IMR-90 (cell line): ENCODE measurements around the gene COL13A1. TPM values are rescaled to one million over a fixed set of nuclear protein-coding genes. Genes with fewer than 3 reads are reported as not detected.

Experiments
- ATAC-seq: fragments of 200-7000 bp; cut with Tn5 transposase; 2 replicates; pipeline ENCODE4 v1.9.1; 2020; ENCODE audit warnings: low read depth, mild to moderate bottlenecking, moderate library complexity
- BruUV-seq: library from RNA; stranded (reverse); fragments of 400-500 nt; replicated peaks from 2 replicates; lab custom pipeline; 2021; lab: Mats Ljungman, UMichigan
- CTCF ChIA-PET: fragments of 300-600 bp; formaldehyde crosslinking; extraction: SDS; loops from one replicate; lab custom pipeline; 2021; ENCODE audit warnings: antibody characterized with exemption; lab: Yijun Ruan, JAX
- POLR2A ChIA-PET: fragments of 300-600 bp; sonication (Branson Sonifier 250); formaldehyde crosslinking; loops from one replicate; lab custom pipeline; 2022; ENCODE audit warnings: antibody characterized with exemption; ENCODE audit not compliant: unreplicated experiment; lab: Charles Lee
- DNase-seq: peaks from one replicate; pipeline ENCODE4 v3.0.0; 2013
- H2AFZ ChIP-seq: replicated peaks from 2 replicates; pipeline ENCODE3; 2013; ENCODE audit warnings: low read length, mild to moderate bottlenecking; ENCODE audit not compliant: poor library complexity
- H2AK5ac ChIP-seq: 2 replicates; pipeline ENCODE4 v1.6.1; 2013; ENCODE audit warnings: low read depth, low read length, inconsistent platforms
- H2AK9ac ChIP-seq: replicated peaks from 2 replicates; pipeline ENCODE3; 2013; ENCODE audit warnings: mild to moderate bottlenecking, low read depth, low read length, moderate library complexity; ENCODE audit not compliant: poor library complexity
- H2BK120ac ChIP-seq: 2 replicates; pipeline ENCODE4 v1.6.1; 2013; ENCODE audit warnings: low read depth, low read length, inconsistent platforms
- H2BK15ac ChIP-seq: 3 replicates; pipeline ENCODE4 v1.6.1; 2013; ENCODE audit warnings: low read depth, low read length, inconsistent platforms
- H2BK20ac ChIP-seq: 2 replicates; pipeline ENCODE4 v1.6.1; 2013; ENCODE audit warnings: low read depth, mild to moderate bottlenecking, inconsistent platforms, low read length, moderate library complexity
- H2BK5ac ChIP-seq: 2 replicates; pipeline ENCODE4 v1.6.1; 2013; ENCODE audit warnings: mild to moderate bottlenecking, low read depth, low read length, inconsistent platforms; ENCODE audit not compliant: poor library complexity, severe bottlenecking
- H3K14ac ChIP-seq: replicated peaks from 2 replicates; pipeline ENCODE4 v1.6.1; 2013; ENCODE audit warnings: low read depth, low read length, inconsistent platforms
- H3K18ac ChIP-seq: 2 replicates; pipeline ENCODE4 v1.6.1; 2013; ENCODE audit warnings: low read depth, low read length, control low read depth
- H3K23ac ChIP-seq: 2 replicates; pipeline ENCODE4 v1.6.1; 2013; ENCODE audit warnings: low read depth, low read length, inconsistent platforms
- H3K27ac ChIP-seq: 2 replicates; pipeline ENCODE4 v1.5.1; 2013; ENCODE audit warnings: mild to moderate bottlenecking, control low read depth, low read length; ENCODE audit not compliant: insufficient read depth
- H3K27me3 ChIP-seq: 2 replicates; pipeline ENCODE4 v1.6.1; 2013; ENCODE audit warnings: low read length; ENCODE audit not compliant: control insufficient read depth, insufficient read depth
- H3K36me3 ChIP-seq: 2 replicates; pipeline ENCODE4 v1.6.1; 2013; ENCODE audit warnings: low read length, mixed read lengths; ENCODE audit not compliant: control insufficient read depth, insufficient read depth
- H3K4ac ChIP-seq: 2 replicates; pipeline ENCODE4 v1.6.1; 2013; ENCODE audit warnings: low read depth, low read length, inconsistent platforms
- H3K4me1 ChIP-seq: 2 replicates; pipeline ENCODE4 v1.6.1; 2013; ENCODE audit warnings: low read length, mixed read lengths; ENCODE audit not compliant: control insufficient read depth, insufficient read depth
- H3K4me2 ChIP-seq: 2 replicates; pipeline ENCODE4 v1.6.1; 2013; ENCODE audit warnings: low read depth, mild to moderate bottlenecking, control low read depth, low read length, moderate library complexity
- H3K4me3 ChIP-seq: 2 replicates; pipeline ENCODE4 v1.5.1; 2013; ENCODE audit warnings: low read depth, mild to moderate bottlenecking, control low read depth, low read length, moderate library complexity; ENCODE audit not compliant: insufficient read depth
- H3K56ac ChIP-seq: 2 replicates; pipeline ENCODE4 v1.6.1; 2013; ENCODE audit warnings: low read length, inconsistent platforms; ENCODE audit not compliant: insufficient read depth; ENCODE audit errors: extremely low read depth
- H3K79me1 ChIP-seq, 2 experiments: 2 replicates each; pipeline ENCODE4 v1.6.1; 2013; ENCODE audit warnings: low read length in 2 of 2, inconsistent platforms in 1 of 2, low read depth in 1 of 2
- H3K9ac ChIP-seq: 2 replicates; pipeline ENCODE4 v1.6.1; 2013; ENCODE audit warnings: low read depth, low read length, control low read depth
- H3K9me1 ChIP-seq: 2 replicates; pipeline ENCODE4 v1.6.1; 2013; ENCODE audit warnings: low read length, inconsistent platforms; ENCODE audit not compliant: insufficient read depth
- H3K9me3 ChIP-seq: 2 replicates; pipeline ENCODE4 v1.6.1; 2013; ENCODE audit warnings: low read length; ENCODE audit not compliant: control insufficient read depth, insufficient read depth
- H4K20me1 ChIP-seq: 2 replicates; pipeline ENCODE4 v1.6.1; 2013; ENCODE audit warnings: low read length, inconsistent platforms; ENCODE audit not compliant: insufficient read depth
- H4K5ac ChIP-seq: 2 replicates; pipeline ENCODE4 v1.6.1; 2013; ENCODE audit warnings: mild to moderate bottlenecking, low read depth, low read length, control low read depth
- H4K8ac ChIP-seq, 2 experiments: 2 replicates each; pipeline ENCODE4 v1.6.1; 2013; ENCODE audit warnings: low read depth in 2 of 2, low read length in 2 of 2, control low read depth in 1 of 2, inconsistent platforms in 1 of 2
- H4K91ac ChIP-seq: 2 replicates; pipeline ENCODE4 v1.6.1; 2013; ENCODE audit warnings: low read depth, low read length, inconsistent platforms; ENCODE audit not compliant: insufficient read depth
- BHLHE40 ChIP-seq: fragments of 150-350 bp; IDR thresholded peaks from 2 replicates; pipeline ENCODE4 v1.6.1; 2016; ENCODE audit warnings: mild to moderate bottlenecking, low read depth, low read length
- CEBPB ChIP-seq: IDR thresholded peaks from 2 replicates; pipeline ENCODE4 v1.6.1; 2012; ENCODE audit warnings: low read depth, low read length, improper control_type of control experiment
- CHD1 ChIP-seq: IDR thresholded peaks from 2 replicates; pipeline ENCODE4 v1.6.1; 2012; ENCODE audit warnings: low read depth, low read length, improper control_type of control experiment
- FOS ChIP-seq: fragments of 150-350 bp; IDR thresholded peaks from 2 replicates; pipeline ENCODE4 v1.6.1; 2016; ENCODE audit warnings: low read depth, low read length
- MAFK ChIP-seq: IDR thresholded peaks from 2 replicates; pipeline ENCODE4 v1.6.1; 2012; ENCODE audit warnings: low read depth, low read length, improper control_type of control experiment
- MAZ ChIP-seq: IDR thresholded peaks from 2 replicates; pipeline ENCODE4 v1.6.1; 2012; ENCODE audit warnings: low read depth, mild to moderate bottlenecking, low read length, improper control_type of control experiment, moderate library complexity, borderline replicate concordance
- MXI1 ChIP-seq: IDR thresholded peaks from 2 replicates; pipeline ENCODE4 v1.6.1; 2012; ENCODE audit warnings: low read depth, mild to moderate bottlenecking, low read length, moderate library complexity, borderline replicate concordance
- NFE2L2 ChIP-seq: fragments of 150-350 bp; IDR thresholded peaks from 2 replicates; pipeline ENCODE4 v1.6.1; 2016; ENCODE audit warnings: low read depth, mild to moderate bottlenecking, low read length
- POLR2A ChIP-seq: IDR thresholded peaks from 2 replicates; pipeline ENCODE4 v1.6.1; 2012; ENCODE audit warnings: mild to moderate bottlenecking, low read depth, low read length
- RAD21 ChIP-seq: IDR thresholded peaks from 2 replicates; pipeline ENCODE4 v1.6.1; 2012; ENCODE audit warnings: low read length, improper control_type of control experiment
- RCOR1 ChIP-seq: IDR thresholded peaks from 2 replicates; pipeline ENCODE4 v1.6.1; 2012; ENCODE audit warnings: mild to moderate bottlenecking, low read length, improper control_type of control experiment; ENCODE audit not compliant: insufficient replicate concordance
- RFX5 ChIP-seq: IDR thresholded peaks from 2 replicates; pipeline ENCODE4 v1.8.0; 2012; ENCODE audit warnings: low read depth, mild to moderate bottlenecking, low read length, moderate library complexity
- SMC3 ChIP-seq: fragments of 150-350 bp; IDR thresholded peaks from 2 replicates; pipeline ENCODE4 v1.6.1; 2016; ENCODE audit warnings: low read depth, mild to moderate bottlenecking, antibody characterized with exemption, low read length, moderate library complexity
- WGBS, 2 experiments: methylation state at CpG; one replicate each; pipeline versions ENCODE4 v1.1.5 to v1.1.7; 2013; ENCODE audit warnings: missing lambda C conversion rate in 2 of 2; ENCODE audit not compliant: insufficient read length in 1 of 2; ENCODE audit errors: extremely low coverage in 2 of 2; 5-methylcytosine and 5-hydroxymethylcytosine counted together
- dilution Hi-C: fragments of 300-500 bp; cut with HindIII; formaldehyde crosslinking; loops from one replicate; pipeline ENCODE4 v1.14.3; 2018; ENCODE audit warnings: low sequenced_read_pairs; ENCODE audit not compliant: unreplicated experiment
- in situ Hi-C: fragments of 300-500 bp; cut with MboI; formaldehyde crosslinking; loops from 3 replicates; pipeline ENCODE4 v1.14.3; 2019; ENCODE audit warnings: low sequenced_read_pairs, inconsistent platforms, mixed read lengths
- intact Hi-C: fragments of 100-400 bp; cut with micrococcal nuclease; formaldehyde crosslinking; loops from 2 replicates; pipeline ENCODE4 v1.10.0; 2022
- polyA plus RNA-seq, 3 experiments: library from polyadenylated mRNA; depleted of rRNA; stranded (reverse); fragments of >200 nt; gene quantifications; 2 replicates each; pipeline ENCODE4 v1.2.3, GENCODE V29; 2012; ENCODE audit warnings: low replicate concordance in 1 of 3
- total RNA-seq: library from RNA; depleted of rRNA; stranded (reverse); fragments of >200 nt; gene quantifications from 2 replicates; pipeline ENCODE4 v1.2.3, GENCODE V29; 2012
- TF ChIP-seq, protein P1 (sequence below): conservative IDR thresholded peaks from 2 replicates; pipeline ENCODE4 v1.5.1; 2012; ENCODE audit warnings: mild to moderate bottlenecking, low read depth, low read length, improper control_type of control experiment
- TF ChIP-seq, protein P2 (sequence below): fragments of 150-350 bp; IDR thresholded peaks from 2 replicates; pipeline ENCODE4 v1.6.1; 2017; ENCODE audit warnings: mild to moderate bottlenecking, antibody characterized with exemption, low read length, low read depth
- TF ChIP-seq, protein P3 (sequence below): fragments of 150-350 bp; IDR thresholded peaks from 2 replicates; pipeline ENCODE4 v1.6.1; 2016; ENCODE audit warnings: low read depth, mild to moderate bottlenecking, low read length, moderate library complexity, borderline replicate concordance

The COL13A1 gene
- total and polyA plus RNA-seq, 2 of the 4 experiments (the other 2 are of a cell fraction) = 12.2 to 31.3 TPM

DNA sequence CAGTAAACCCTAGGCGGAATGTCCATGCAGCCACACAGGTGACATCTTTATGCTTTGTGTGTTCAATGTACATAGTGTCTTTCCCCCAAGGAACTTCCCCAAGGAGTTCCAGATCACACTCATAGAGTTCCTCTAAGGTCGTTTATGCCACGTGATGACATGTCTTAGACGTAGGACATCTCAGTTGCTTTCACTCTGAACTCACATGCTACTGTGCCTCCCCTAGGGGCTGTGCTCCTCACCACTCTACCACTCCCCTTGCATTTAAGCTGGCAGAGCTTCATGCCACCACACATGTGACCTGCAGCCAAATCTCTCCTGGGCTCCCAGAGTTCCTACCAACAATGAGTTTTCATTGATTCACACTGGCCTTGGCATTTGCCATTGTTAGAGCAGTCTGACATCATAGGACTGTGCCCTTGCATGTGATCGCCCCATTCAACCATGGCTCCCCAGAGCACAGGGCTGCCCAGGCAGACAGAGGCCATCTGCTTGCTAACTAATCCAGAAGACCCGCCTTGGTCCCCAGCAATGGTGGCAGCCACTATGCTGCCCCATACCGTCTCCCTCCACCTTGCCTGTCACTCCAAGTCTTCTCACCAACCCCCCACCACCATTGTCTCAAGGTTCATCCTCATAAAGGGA, 155.7 kb downstream of the COL13A1 start:
- no TSS peak for BruUV-seq

More for the DNA sequence above, 155.7 kb downstream of the COL13A1 start:
- no peak overlapping the region for H3K4me3 ChIP-seq
- H3K9me3 ChIP-seq = no peaks in the 10 kb centered on the region
- CTCF ChIA-PET = interaction anchor here (0.7 to 1.9 kb wide), 6 partner anchors 9 to 104 kb away, joined by 3 to 9 read pairs (median 6); partner anchors contain the start of gene MACROH2A2
- H3K23ac ChIP-seq = no peak overlapping the region
- H2BK5ac ChIP-seq = no peak overlapping the region
- H2AFZ ChIP-seq = no peak overlapping the region
- in situ Hi-C loops = no loop called here
- no peak overlapping the region for H3K56ac ChIP-seq
- peaks cover 5% of the 10 kb centered on the region; the same call in 1 of the 2 replicates for H3K9me1 ChIP-seq
- H4K20me1 ChIP-seq = no peaks in the 10 kb centered on the region
- 0 out of 2 replicates have a peak, but pooled peaks cover 2% of the 10 kb centered on the region for H3K36me3 ChIP-seq
- H3K9ac ChIP-seq = no peak overlapping the region
- no peak overlapping the region for H3K4me2 ChIP-seq
- ATAC-seq (no peak), DNase-seq (no peak)
- H4K5ac ChIP-seq = no peak overlapping the region
- H4K8ac ChIP-seq = no peak overlapping the region
- H3K18ac ChIP-seq = no peak overlapping the region
- POLR2A ChIA-PET = no interaction called here
- no peak overlapping the region for H3K14ac ChIP-seq
- H2AK5ac ChIP-seq = no peak overlapping the region
- peaks cover 4% of the 10 kb centered on the region; the same call in 1 of the 2 replicates for H3K4me1 ChIP-seq
- TF ChIP-seq, protein P1, sequence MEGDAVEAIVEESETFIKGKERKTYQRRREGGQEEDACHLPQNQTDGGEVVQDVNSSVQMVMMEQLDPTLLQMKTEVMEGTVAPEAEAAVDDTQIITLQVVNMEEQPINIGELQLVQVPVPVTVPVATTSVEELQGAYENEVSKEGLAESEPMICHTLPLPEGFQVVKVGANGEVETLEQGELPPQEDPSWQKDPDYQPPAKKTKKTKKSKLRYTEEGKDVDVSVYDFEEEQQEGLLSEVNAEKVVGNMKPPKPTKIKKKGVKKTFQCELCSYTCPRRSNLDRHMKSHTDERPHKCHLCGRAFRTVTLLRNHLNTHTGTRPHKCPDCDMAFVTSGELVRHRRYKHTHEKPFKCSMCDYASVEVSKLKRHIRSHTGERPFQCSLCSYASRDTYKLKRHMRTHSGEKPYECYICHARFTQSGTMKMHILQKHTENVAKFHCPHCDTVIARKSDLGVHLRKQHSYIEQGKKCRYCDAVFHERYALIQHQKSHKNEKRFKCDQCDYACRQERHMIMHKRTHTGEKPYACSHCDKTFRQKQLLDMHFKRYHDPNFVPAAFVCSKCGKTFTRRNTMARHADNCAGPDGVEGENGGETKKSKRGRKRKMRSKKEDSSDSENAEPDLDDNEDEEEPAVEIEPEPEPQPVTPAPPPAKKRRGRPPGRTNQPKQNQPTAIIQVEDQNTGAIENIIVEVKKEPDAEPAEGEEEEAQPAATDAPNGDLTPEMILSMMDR = no peak
- TF ChIP-seq, protein P2, sequence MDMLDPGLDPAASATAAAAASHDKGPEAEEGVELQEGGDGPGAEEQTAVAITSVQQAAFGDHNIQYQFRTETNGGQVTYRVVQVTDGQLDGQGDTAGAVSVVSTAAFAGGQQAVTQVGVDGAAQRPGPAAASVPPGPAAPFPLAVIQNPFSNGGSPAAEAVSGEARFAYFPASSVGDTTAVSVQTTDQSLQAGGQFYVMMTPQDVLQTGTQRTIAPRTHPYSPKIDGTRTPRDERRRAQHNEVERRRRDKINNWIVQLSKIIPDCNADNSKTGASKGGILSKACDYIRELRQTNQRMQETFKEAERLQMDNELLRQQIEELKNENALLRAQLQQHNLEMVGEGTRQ = no peak
- TF ChIP-seq CHD1 (no peak), RCOR1 (no peak), BHLHE40 (no peak), NFE2L2 (no peak), FOS (no peak), RFX5 (no peak), RAD21 (no peak), MAZ (no peak), POLR2A (no peak), SMC3 (no peak), CEBPB (no peak), MAFK (no peak), MXI1 (no peak)
- TF ChIP-seq, protein P3, sequence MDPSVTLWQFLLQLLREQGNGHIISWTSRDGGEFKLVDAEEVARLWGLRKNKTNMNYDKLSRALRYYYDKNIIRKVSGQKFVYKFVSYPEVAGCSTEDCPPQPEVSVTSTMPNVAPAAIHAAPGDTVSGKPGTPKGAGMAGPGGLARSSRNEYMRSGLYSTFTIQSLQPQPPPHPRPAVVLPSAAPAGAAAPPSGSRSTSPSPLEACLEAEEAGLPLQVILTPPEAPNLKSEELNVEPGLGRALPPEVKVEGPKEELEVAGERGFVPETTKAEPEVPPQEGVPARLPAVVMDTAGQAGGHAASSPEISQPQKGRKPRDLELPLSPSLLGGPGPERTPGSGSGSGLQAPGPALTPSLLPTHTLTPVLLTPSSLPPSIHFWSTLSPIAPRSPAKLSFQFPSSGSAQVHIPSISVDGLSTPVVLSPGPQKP = no peak
- no peak overlapping the region for H3K4ac ChIP-seq
- H2BK120ac ChIP-seq = no peak overlapping the region
- H2BK15ac ChIP-seq = no peak overlapping the region
- intact Hi-C loops = no loop called here
- no peak overlapping the region for H2AK9ac ChIP-seq
- 95% methylated on average over 6 of the region's 7 CpGs; no CpG with 5 or more reads in 1 of the 2 experiments for WGBS, 2 experiments
- H4K91ac ChIP-seq = no peak overlapping the region
- H3K27ac ChIP-seq = no peak overlapping the region
- dilution Hi-C loops = no loop called here
- no peaks in the 10 kb centered on the region for H3K79me1 ChIP-seq
- H3K27me3 ChIP-seq = no peaks in the 10 kb centered on the region
- no peak overlapping the region for H2BK20ac ChIP-seq
